ENCODE data around the gene TTLL7.
"Not testable (repeated sequence)": the region's sequence is repeated elsewhere in the genome, so short reads cannot be mapped to it uniquely, and the experiment has no call there.

TTLL7 gene

DNA sequence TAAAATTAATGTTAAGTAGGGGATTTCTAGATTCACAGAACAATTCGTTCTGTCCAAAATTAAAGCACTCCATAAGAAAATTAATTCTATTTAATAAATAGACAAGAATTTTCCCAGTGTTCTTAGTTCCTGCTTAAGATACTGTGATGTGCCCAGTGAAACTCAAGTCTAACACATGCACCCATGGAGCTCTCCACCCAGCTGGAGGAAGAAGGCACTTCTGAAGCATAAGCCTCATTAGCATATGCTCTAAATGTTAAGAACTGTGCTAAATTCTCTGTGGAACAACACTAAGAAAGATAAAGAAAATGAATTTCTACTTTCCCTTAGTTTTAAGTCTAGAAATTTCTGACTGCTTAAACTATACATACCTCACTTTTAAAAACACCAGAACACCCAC lies 71.2 kb downstream of the TTLL7 start:
- DNase-seq: no peak

DNA sequence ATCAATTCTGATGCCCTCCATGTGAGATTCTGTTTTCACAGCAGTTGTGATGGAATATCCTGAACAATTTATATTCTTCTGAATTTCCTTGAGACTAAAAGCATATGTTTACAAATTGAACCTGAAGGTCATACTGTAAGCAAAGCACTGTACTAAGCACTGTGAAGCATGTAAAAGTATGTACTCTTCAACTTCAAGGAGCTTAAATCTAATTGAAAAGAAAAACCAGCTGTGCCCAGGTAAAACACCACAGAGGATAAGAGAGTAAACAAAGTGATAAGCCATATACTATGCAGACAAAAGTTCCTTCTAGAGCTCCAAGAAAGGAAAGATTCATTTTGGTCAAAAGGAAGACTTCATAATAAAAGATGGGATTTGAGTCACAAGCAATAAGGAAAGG lies 71.9 kb downstream of the TTLL7 start:
- no peak for DNase-seq

GRCh38 chr1:83923553-83923952 lies 75.4 kb downstream of the TTLL7 start:
- DNase-seq: no peak

DNA sequence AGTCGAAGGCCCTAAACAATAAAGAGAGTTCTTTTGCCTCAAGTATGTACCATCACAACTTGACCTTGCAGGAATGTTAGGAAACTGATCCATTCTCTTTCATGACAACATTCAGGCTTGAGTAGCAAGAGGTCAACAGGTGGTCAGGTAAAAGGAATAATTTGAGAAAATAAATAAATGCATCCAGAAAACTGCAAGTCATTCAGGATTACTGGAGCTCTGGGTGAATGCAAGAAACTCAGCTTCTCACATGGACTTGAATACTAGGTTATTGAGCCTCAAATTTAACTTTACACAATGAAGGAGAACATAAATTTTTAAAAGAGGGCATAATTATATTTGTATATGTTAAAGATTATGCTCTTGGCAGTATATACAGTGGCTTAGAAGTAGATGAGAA lies 76.5 kb downstream of the TTLL7 start:
- no peak for DNase-seq

- no peak for DNase-seq
Measured at GRCh38 chr1:83920320-83920719, 78.6 kb downstream of the TTLL7 start.

- no peak for DNase-seq
Measured at GRCh38 chr1:83919872-83920271, 79.1 kb downstream of the TTLL7 start.

GRCh38 chr1:83918688-83919285 lies 80.1 kb downstream of the TTLL7 start:
- DNase-seq: no peak

DNA sequence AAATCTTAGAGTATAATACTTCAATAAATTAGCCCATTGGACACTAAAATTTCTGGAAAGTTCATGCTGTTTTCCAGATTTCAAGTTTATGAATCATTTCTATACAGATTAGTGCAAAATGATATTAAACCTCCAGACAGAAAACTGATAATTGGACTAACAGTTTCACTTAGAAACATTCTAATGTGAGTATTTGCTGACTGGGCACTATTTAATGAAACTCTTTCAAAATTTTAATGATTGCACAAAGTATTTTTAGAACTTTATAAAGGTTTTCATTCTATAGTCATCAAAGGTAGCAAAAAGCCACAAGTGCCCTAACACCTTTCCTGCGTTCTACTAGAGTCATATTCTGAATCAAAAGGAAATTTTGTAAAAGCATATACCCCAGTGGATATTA lies 81.0 kb downstream of the TTLL7 start:
- no peak for DNase-seq

- DNase-seq: not testable (repeated sequence)
Measured at GRCh38 chr1:83916094-83916493, 82.8 kb downstream of the TTLL7 start.

DNA sequence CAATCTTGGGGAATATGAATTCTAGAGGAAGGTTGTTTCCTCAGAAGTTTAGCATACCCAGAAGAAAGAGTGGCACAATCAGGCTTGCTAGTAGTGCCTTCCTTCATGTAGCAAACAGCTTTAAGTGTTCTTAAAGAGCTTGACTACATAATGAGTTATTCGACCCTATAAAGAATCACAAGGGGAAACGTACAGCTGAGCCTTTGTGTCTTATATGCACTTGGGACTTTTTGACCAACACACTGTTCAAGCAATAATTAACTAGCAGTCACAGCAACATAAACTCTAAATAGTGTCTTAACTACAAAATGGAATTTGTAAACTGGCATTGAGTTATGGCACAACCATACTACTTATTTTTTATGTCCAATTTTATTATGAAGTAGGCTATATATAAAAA lies 86.1 kb downstream of the TTLL7 start:
- no peak for DNase-seq

DNA sequence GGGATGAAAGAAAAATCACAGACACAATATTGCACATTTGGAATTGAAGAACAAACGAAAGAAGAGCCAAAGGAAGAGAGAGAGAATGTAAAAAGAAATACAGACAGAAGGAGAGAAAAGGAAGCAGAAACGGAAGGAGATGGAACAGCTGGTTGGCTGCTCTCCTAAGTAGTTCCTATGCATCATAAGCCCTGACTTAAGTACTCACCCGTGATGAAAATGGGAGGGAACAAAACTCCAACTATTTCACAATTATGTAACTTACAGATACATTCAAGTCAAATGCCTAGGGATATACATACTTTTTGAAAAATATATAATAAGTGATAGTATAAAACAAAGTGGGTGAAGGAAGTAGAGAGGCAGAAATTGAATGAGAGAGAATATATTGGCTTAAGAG lies 88.5 kb downstream of the TTLL7 start:
- DNase-seq: no peak

DNA sequence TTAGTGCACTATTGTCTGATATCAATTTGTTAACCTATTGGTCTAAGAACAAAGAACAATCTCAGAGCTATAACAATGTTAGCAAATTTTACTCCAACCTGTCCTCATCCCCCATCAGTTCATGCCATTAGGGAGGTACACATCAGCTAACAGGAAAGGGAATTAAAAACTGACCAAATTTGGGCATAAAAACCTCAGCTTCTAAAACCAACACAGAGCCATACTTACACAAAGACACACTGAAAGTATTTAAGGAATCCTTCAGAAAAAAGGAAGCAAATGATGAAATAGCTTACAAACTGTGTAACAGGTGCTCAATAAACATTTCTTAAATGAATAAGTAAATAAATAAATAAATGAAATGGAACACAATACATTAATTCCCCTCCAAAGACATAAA lies 89.2 kb downstream of the TTLL7 start:
- DNase-seq: no peak

DNA sequence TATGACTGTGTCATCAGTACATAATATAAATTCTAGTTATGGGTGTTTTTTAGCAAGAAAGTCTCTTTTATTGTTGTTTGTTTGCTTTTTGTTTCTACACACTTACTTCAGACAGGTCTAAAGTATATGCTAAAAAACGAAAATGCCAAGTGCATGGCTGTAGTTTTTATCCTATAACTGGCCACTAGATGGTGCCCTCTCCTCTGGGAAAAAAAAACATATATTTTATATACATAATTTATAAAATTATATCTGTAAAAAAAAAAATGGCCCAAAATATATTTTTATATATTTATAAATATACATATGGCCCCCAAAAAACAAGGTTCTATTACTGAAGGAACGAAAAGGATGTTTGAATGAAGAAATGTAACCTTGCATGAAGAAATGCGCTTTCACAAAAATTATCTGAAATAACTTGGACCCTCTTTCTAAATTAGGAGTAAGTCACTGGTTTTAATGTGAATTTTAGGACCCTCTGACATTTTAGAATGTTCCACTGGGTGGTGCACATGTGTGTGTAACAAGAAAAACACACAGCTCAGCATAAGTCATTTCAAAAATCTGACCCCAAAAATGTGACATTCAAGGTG lies 93.5 kb downstream of the TTLL7 start:
- DNase-seq: no peak

- DNase-seq: no peak
Measured at GRCh38 chr1:83901547-83902155, 97.3 kb downstream of the TTLL7 start.

DNA sequence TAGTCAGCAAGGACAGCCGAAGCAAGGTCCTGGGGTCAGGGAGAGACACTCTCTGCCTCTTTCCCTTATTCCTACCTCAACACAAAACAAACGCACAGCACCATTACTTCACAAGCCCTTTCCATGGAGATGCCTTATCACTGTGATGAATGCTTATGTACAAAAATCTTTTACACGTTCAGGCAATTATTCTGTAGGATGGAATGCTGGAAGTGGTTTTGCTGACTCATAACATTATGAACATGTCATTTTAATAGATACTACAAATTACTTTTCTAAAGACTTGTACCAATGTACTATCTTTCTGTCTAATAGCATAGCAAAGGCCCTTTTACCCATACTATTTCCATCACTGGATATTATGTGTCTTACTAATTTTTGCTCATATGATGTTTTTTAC lies 98.4 kb downstream of the TTLL7 start:
- DNase-seq: no peak

DNA sequence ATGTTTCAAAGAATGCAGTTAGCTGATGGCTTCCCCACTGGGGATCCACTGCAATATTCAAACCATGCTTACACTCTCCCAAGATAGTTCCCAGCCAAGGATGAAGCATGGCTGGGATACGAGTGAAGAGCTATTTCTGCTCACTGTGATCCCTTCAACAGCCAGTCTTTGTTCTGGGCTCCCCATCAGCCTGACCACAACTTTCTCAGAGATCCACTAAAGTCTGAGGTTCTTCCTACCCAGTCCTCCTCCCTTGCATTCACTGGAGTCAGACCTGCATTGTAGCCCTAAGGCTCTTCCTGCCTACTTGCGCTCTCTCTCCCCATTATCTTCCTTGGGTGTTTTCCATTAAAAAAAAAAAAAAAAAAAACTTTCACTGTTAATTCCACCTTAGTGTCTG lies 101.4 kb downstream of the TTLL7 start:
- DNase-seq: no peak

DNA sequence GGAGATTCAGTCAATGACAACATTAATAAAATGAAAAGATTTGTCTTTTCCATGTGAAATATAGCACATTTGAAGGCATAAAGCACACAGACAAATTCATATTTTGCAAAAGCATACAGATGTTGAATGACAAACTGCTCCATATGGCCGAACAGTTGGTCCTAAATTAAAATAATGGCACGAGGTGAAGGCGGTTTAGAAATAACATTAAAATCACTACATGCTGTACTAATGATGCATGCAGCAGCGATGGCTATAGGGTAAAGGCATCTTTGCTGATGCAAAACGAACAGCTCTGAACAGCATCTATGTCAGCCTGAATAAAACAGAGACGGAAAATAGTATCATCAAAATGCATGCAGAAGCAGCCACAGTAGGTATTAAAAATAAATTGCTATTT lies 102.6 kb downstream of the TTLL7 start:
- no peak for DNase-seq

DNA sequence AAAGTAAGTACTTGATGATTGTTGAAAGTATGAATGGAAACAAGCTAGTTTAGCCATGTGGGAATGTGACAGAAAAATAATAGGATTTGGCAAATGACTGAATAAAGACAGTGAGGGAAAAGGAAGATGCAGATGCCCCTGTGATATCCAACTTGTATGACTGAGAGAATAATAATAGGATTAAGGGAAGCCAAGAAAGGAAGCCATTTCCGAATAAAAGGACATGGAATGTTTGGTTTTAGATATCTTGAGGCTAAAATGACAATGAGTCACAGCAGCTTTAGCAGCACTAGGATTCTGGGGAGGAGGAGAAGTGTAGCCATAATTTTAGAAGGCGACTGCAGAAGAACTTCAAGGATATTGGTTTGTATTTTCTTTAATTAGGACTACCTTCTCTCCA lies 109.2 kb downstream of the TTLL7 start:
- no peak for DNase-seq

- DNase-seq: no peak
Measured at GRCh38 chr1:83887483-83887882, 111.4 kb downstream of the TTLL7 start.

DNA sequence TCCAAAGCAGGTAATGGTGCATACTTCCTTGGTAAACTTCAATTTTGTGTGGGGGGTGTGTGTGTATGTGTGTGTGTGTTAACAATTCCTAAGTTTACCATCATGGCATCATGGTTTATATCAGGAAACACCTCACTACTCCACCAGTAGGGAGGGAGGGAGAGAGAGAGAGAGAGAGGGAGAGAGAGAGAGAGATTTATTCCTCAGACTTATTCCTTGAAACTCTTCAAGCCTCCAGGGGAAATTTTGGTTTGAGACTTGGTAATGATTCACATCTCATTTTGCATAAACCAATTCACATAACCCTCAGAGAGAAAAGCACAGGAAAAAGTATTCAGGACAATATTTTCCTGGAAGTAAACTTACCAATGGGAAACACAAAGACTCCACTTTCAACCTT lies 115.0 kb downstream of the TTLL7 start:
- DNase-seq: no peak

- no peak for DNase-seq
Measured at GRCh38 chr1:83882906-83883305, 116.0 kb downstream of the TTLL7 start.

GRCh38 chr1:83872515-83872914 lies 126.4 kb downstream of the TTLL7 start:
- DNase-seq: no peak

DNA sequence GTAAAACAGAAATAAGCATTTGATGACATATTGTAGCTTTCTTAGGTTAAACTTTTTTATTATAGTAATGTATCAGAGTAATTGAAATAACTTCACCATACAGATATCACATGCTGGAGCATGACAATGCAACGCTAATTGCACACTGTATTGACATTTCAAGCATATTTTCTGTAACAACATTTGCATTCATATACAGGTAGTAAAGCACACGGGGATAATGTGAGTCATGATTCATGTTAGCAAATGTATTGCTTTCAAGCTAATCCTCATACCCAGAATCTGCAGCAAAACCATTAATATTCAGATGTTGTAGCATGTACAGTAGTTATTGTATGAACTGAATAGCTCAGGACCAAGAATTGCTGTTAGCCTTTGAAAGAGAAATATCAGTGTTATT lies 133.9 kb downstream of the TTLL7 start:
- DNase-seq: no peak

DNA sequence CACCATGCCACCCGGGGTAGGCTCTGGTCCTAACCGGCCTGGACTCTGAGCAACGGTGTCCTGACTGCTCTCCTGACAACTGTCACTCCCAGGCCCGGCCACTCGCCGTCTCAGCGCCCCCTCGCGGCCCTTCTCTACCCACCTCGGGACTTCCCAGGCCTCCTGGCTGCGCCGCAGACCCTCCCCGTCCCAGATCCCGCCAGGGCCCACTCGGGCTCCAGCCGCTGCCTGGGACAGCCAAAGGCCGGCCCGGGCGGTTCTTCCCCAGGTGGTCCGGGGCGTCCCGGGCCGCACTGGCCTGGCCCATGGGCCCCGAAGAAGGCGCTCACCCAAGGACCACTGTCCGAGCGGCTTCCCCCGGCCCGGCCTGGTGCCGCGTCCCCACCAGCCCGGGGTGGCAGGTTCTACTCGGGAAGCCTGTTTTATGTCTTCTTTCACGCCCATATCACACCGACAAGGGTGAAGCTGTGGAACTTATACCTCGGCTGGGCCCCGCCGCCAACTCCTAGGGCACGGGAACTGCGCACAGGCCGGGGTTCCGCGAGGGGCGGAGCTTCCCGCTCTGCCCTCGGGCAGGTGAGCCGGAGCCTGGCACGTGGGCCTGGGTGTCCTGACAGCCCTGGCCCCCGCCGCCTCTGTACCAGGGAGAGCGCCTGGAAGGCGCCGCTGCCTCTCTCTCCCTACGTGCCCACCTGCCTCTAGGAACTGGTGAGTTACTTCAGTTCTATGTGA lies 138.3 kb downstream of the TTLL7 start:
- DNase-seq: peak; percentile 70
